Naive thymus-derived CD4-positive, alpha-beta T cell (primary cell): ENCODE results near the gene HOXA9. TPM values are rescaled to one million over a fixed set of nuclear protein-coding genes. Genes with fewer than 3 reads are reported as not detected.

Experiments
- ATAC-seq: fragments of 150-1000 bp; cut with Tn5 transposase; 2 replicates; pipeline ENCODE4 v1.10.0; 2021; ENCODE audit warnings: mild to moderate bottlenecking, moderate library complexity
- CTCF ChIA-PET: fragments of 350-600 bp; sonication (Branson Sonifier 250); formaldehyde crosslinking; loops from one replicate; lab custom pipeline; 2021; ENCODE audit warnings: antibody characterized with exemption; lab: Charles Lee
- POLR2A ChIA-PET: fragments of 350-600 bp; sonication (Branson Sonifier 250); formaldehyde crosslinking; loops from one replicate; lab custom pipeline; 2021; ENCODE audit warnings: antibody characterized with exemption, inconsistent platforms; lab: Charles Lee
- DNase-seq, 9 donors: peaks; one replicate each; pipeline versions ENCODE4 v3.0.0 to v3.0.0-alpha.2; 2020 to 2022; ENCODE audit warnings: mixed read lengths in 1 of 9
- H3K27ac ChIP-seq: one replicate; pipeline ENCODE4 v1.7.0; 2013; ENCODE audit warnings: mild to moderate bottlenecking, low read depth, low read length, moderate library complexity
- H3K27me3 ChIP-seq, 2 donors: one replicate each; pipeline ENCODE4 v1.7.0; 2013; ENCODE audit warnings: low read length in 2 of 2, mild to moderate bottlenecking in 2 of 2, moderate library complexity in 2 of 2; ENCODE audit not compliant: control insufficient read depth in 2 of 2, insufficient read depth in 2 of 2
- H3K36me3 ChIP-seq, 3 experiments: 1 replicate in 2 of 3; 2 replicates in 1 of 3; pipeline ENCODE4 v1.7.0; 2013; ENCODE audit warnings: low read length in 3 of 3, mild to moderate bottlenecking in 3 of 3, moderate library complexity in 1 of 3; ENCODE audit not compliant: insufficient read depth in 3 of 3, control insufficient read depth in 2 of 3
- H3K4me1 ChIP-seq, 2 donors: one replicate each; pipeline ENCODE4 v1.7.0; 2013; ENCODE audit warnings: low read length in 2 of 2, mild to moderate bottlenecking in 2 of 2, moderate library complexity in 1 of 2; ENCODE audit not compliant: control insufficient read depth in 2 of 2, insufficient read depth in 2 of 2
- H3K4me3 ChIP-seq: 2 replicates; pipeline ENCODE4 v1.7.0; 2013; ENCODE audit warnings: mild to moderate bottlenecking, low read length
- H3K9me3 ChIP-seq, 3 experiments: 1 replicate in 2 of 3; 2 replicates in 1 of 3; pipeline ENCODE4 v1.7.0; 2013; ENCODE audit warnings: low read length in 3 of 3; ENCODE audit not compliant: control insufficient read depth in 2 of 3
- H3K27ac Mint-ChIP-seq, 9 donors: one replicate each; pipeline ENCODE4 v1.8.0; 2020 to 2022; ENCODE audit warnings: mixed read lengths in 9 of 9, mild to moderate bottlenecking in 8 of 9, moderate library complexity in 5 of 9, inconsistent platforms in 2 of 9
- H3K27me3 Mint-ChIP-seq, 5 donors: one replicate each; pipeline ENCODE4 v1.8.0; 2021 to 2022; ENCODE audit warnings: mixed read lengths in 5 of 5, mild to moderate bottlenecking in 1 of 5
- H3K36me3 Mint-ChIP-seq, 5 donors: one replicate each; pipeline ENCODE4 v1.8.0; 2020 to 2022; ENCODE audit warnings: mixed read lengths in 5 of 5, mild to moderate bottlenecking in 3 of 5, inconsistent platforms in 1 of 5
- H3K4me1 Mint-ChIP-seq, 7 donors: one replicate each; pipeline ENCODE4 v1.8.0; 2020 to 2022; ENCODE audit warnings: mixed read lengths in 7 of 7, mild to moderate bottlenecking in 3 of 7, inconsistent platforms in 1 of 7
- H3K4me3 Mint-ChIP-seq, 10 donors: one replicate each; pipeline ENCODE4 v1.8.0; 2020 to 2022; ENCODE audit warnings: mild to moderate bottlenecking in 10 of 10, mixed read lengths in 10 of 10, moderate library complexity in 6 of 10, inconsistent platforms in 2 of 10
- H3K9me3 Mint-ChIP-seq, 11 donors: one replicate each; pipeline ENCODE4 v1.8.0; 2020 to 2022; ENCODE audit warnings: mixed read lengths in 11 of 11, mild to moderate bottlenecking in 4 of 11, inconsistent platforms in 1 of 11, moderate library complexity in 1 of 11
- intact Hi-C, 2 donors: fragments of 100-400 bp; cut with micrococcal nuclease; formaldehyde crosslinking; loops; one replicate each; pipeline ENCODE4 v1.15.1; 2023
- polyA plus RNA-seq, 2 donors: library from polyadenylated mRNA; unstranded; fragments of 300-500 nt; fragmentation: Illumina TruSeq; gene quantifications; one replicate each; pipeline ENCODE4 v1.2.3, GENCODE V29; 2021
- total RNA-seq, 6 experiments: library from RNA in 5 of 6; stranded (reverse) in 5 of 6; gene quantifications; 1 replicate in 5 of 6; 2 replicates in 1 of 6; pipeline ENCODE4 v1.2.3 and lab custom pipeline; 2021 to 2026

HOXA9 gene
- total and polyA plus RNA-seq, 7 experiments from 2014 or later: 0.70 to 1.7 TPM; not detected in 5

DNA sequence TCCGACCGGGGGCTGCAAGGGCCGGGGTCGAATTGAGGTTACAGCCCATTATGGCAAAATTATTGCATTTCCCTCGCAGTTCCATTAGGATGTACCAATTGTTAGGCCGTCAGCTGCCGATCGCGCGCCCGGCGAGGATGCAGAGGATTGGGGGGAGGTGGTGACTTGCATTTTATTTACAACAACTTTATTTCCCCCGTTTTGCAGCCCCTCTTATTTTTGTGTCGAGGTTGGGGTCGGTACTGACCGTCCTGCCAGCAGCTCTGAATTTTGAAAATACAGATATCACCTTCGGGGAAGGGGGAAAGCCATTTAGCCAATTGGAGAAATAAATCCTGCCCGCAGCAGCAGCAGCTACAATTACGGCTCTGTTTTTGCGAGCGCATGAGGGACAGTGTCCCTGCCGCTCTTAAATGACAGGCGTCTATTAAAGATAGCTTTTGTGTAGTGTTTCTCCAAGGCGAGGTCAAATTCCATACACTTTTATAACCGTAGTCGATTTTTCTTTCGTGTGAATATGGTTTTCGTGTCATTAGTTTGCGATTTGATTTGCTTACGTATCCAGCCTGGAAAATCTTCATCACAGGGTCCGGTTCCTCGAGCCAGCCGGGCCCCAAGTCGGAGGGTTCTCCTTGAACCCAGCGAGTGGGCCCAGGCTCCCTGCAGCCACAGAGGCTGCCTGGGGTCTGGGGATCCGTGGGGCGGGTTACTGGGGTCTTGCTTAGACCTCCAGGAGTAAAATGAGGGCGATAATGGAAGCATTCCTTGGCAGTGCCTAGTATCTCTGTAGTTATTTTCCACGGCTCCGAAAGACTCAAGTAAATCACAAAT is 21.2 kb downstream of the HOXA9 start:
- peaks cover 0 to 5% of the 10 kb centered on the region in 2 donors for H3K4me1 ChIP-seq
- DNase-seq: no peak
- H3K36me3 Mint-ChIP-seq: peaks cover 0 to 3% (median 0%) of the 10 kb centered on the region in 5 donors
- H3K9me3 Mint-ChIP-seq: peaks cover 0 to 3% (median 0%) of the 10 kb centered on the region in 11 donors
- H3K27ac ChIP-seq: no peak overlapping the region
- no peak overlapping the region for H3K27ac Mint-ChIP-seq
- H3K4me1 Mint-ChIP-seq: peaks cover 0 to 17% (median 9%) of the 10 kb centered on the region in 7 donors
- no peak for ATAC-seq
- H3K36me3 ChIP-seq: no peaks in the 10 kb centered on the region
- POLR2A ChIA-PET: no interaction called here
- CTCF ChIA-PET: interaction anchor here (0.6 to 1.5 kb wide), 2 partner anchors 17 to 981 kb away, joined by 3 to 6 read pairs; no protein-coding TSS in a partner anchor
- H3K4me3 Mint-ChIP-seq: no peak overlapping the region
- H3K27me3 ChIP-seq: peaks cover 0 to 17% of the 10 kb centered on the region in 2 donors
- peaks cover 32 to 59% (median 53%) of the 10 kb centered on the region in 5 donors for H3K27me3 Mint-ChIP-seq
- intact Hi-C loops: no loop called here
- H3K4me3 ChIP-seq: no peak overlapping the region
- H3K9me3 ChIP-seq: no peaks in the 10 kb centered on the region

DNA sequence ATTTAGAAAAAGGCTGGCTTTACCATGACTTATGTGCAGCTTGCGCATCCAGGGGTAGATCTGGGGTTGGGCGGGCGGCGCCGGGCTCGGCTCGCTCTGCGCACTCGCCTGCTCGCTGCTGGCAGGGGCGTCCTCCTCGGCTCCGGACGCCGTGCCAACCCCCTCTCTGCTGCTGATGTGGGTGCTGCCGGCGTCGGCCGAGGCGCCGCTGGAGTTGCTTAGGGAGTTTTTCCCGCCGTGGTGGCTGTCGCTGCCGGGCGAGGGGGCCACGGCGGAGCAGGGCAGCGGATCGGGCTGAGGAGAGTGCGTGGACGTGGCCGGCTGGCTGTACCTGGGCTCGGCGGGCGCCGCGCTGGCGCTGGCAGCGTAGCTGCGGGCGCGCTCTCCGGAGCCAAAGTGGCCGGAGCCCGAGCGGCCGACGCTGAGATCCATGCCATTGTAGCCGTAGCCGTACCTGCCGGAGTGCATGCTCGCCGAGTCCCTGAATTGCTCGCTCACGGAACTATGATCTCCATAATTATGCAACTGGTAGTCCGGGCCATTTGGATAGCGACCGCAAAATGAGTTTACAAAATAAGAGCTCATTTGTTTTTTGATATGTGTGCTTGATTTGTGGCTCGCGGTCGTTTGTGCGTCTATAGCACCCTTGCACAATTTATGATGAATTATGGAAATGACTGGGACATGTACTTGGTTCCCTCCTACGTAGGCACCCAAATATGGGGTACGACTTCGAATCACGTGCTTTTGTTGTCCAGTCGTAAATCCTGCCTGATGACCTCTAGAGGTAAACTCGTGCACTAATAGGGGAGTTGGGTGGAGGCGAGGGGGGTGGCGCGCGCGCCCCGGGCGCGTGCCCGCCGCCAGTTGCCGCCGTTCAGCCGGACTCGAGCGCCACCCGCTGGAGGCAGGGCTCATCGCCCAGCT is 22.1 kb downstream of the HOXA9 start, which contains the start of gene HOXA5:
Gene HOXA5 (minus strand): TSS at position 659 of the 927 bp plus-strand sequence. CDS start 74 bp downstream, at position 585.
- H3K4me1 Mint-ChIP-seq: peaks cover 0 to 14% (median 7%) of the 10 kb centered on the region in 7 donors
- H3K9me3 Mint-ChIP-seq: peaks cover 0 to 3% (median 0%) of the 10 kb centered on the region in 11 donors
- Histone ChIP-seq H3K27me3 (peaks cover 0 to 13% of the 10 kb centered on the region in 2 donors), H3K4me1 (peaks cover 0 to 3% of the 10 kb centered on the region in 2 donors), H3K9me3 (no peaks in the 10 kb centered on the region), H3K27ac (no peak within 1 kb of the TSS), H3K4me3 (no peak within 1 kb of the TSS), H3K36me3 (no peaks in the 10 kb centered on the region)
- peaks cover 26 to 58% (median 52%) of the 10 kb centered on the region in 5 donors for H3K27me3 Mint-ChIP-seq
- intact Hi-C loops: no loop called here
- ChIA-PET POLR2A (no interaction called here), CTCF (no interaction called here)
- H3K36me3 Mint-ChIP-seq: peaks cover 0 to 3% (median 0%) of the 10 kb centered on the region in 5 donors
- DNase-seq (no peak), ATAC-seq (peak; percentile 78)
- H3K27ac Mint-ChIP-seq: no peak within 1 kb of the TSS
- peak within 1 kb of the TSS in 5 of 10 donors; percentile 25 to 79 (median 48) for H3K4me3 Mint-ChIP-seq

DNA sequence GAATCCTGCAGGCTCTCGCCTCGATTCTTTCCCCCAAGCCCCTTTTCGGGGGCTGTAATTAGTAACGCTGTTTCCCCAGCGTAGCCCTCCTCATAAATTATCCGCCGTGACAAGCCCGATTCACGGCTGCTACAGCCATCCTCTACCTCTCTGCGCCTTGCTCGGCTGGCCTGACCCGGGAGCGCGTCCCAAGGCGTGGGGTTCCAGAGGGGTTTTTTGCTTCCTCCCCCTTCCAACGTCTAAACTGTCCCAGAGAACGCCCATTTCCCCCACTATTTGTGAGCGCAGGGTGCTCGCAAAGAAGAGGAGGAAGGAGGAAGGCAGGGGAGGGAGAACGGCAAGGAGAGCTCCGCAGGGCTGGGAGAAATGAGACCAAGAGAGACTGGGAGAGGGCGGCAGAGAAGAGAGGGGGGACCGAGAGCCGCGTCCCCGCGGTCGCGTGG is 22.7 kb downstream of the HOXA9 start:
- Mint-ChIP-seq H3K27me3 (peaks cover 27 to 60% (median 55%) of the 10 kb centered on the region in 5 donors), H3K9me3 (peaks cover 0 to 3% (median 0%) of the 10 kb centered on the region in 11 donors)
- no peak for DNase-seq

DNA sequence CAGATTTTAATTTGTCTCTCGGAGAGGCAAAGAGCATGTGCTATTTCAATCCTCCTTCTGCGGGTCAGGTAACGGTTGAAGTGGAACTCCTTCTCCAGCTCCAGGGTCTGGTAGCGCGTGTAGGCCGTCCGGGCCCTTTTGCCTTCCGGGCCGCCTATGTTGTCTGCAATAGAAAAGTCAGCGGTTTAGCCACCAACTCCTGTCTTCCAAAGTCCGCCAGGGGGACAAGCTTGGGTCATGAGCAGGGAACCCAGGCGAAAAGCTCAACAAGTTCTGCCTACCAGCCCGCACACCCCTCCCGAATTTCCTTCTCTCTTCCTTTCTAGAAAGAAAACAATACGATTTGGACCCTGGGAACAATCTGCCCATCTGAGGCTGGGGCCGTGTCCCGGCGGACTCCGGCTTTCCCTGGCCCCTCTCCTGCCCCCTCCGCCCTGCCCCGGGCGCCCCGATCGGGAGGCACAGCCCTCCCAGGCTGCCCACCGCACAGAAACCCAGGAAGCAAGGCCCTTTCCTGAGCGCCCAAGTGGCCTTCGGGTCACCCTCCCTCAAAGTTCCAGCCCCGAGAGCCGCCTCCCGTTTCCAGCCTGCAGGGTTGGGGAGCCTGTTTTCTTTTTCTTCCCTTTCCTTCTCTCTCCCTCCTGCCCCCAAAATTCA is 23.3 kb downstream of the HOXA9 start:
- no peak for DNase-seq
- Histone ChIP-seq H3K27me3 (peaks cover 0 to 9% of the 10 kb centered on the region in 2 donors), H3K36me3 (no peaks in the 10 kb centered on the region), H3K4me3 (no peak overlapping the region), H3K27ac (no peak overlapping the region), H3K4me1 (no peaks in the 10 kb centered on the region), H3K9me3 (no peaks in the 10 kb centered on the region)
- Mint-ChIP-seq H3K4me3 (peak overlapping the region in 1 of 10 donors; percentile 79), H3K27ac (peak overlapping the region in 1 of 9 donors; percentile 12), H3K9me3 (peaks cover 0 to 3% (median 0%) of the 10 kb centered on the region in 11 donors), H3K4me1 (peaks cover 0 to 6% (median 0%) of the 10 kb centered on the region in 7 donors), H3K27me3 (peaks cover 27 to 61% (median 56%) of the 10 kb centered on the region in 5 donors), H3K36me3 (peaks cover 0 to 3% (median 0%) of the 10 kb centered on the region in 5 donors)
- ChIA-PET CTCF (no interaction called here), POLR2A (no interaction called here)
- intact Hi-C loops: no loop called here
- ATAC-seq: no peak

More for the DNA sequence above, 22.7 kb downstream of the HOXA9 start:
- ChIA-PET CTCF (no interaction called here), POLR2A (no interaction called here)
- intact Hi-C loops: no loop called here
- ATAC-seq: no peak
- Mint-ChIP-seq H3K27ac (no peak overlapping the region), H3K36me3 (peaks cover 0 to 3% (median 0%) of the 10 kb centered on the region in 5 donors), H3K4me3 (peak overlapping the region in 5 of 10 donors; percentile 21 to 79 (median 48)), H3K4me1 (peaks cover 0 to 9% (median 4%) of the 10 kb centered on the region in 7 donors)
- no peaks in the 10 kb centered on the region for H3K9me3 ChIP-seq
- no peak overlapping the region for H3K4me3 ChIP-seq
- H3K4me1 ChIP-seq: no peaks in the 10 kb centered on the region
- peaks cover 0 to 9% of the 10 kb centered on the region in 2 donors for H3K27me3 ChIP-seq
- H3K27ac ChIP-seq: no peak overlapping the region
- no peaks in the 10 kb centered on the region for H3K36me3 ChIP-seq

DNA sequence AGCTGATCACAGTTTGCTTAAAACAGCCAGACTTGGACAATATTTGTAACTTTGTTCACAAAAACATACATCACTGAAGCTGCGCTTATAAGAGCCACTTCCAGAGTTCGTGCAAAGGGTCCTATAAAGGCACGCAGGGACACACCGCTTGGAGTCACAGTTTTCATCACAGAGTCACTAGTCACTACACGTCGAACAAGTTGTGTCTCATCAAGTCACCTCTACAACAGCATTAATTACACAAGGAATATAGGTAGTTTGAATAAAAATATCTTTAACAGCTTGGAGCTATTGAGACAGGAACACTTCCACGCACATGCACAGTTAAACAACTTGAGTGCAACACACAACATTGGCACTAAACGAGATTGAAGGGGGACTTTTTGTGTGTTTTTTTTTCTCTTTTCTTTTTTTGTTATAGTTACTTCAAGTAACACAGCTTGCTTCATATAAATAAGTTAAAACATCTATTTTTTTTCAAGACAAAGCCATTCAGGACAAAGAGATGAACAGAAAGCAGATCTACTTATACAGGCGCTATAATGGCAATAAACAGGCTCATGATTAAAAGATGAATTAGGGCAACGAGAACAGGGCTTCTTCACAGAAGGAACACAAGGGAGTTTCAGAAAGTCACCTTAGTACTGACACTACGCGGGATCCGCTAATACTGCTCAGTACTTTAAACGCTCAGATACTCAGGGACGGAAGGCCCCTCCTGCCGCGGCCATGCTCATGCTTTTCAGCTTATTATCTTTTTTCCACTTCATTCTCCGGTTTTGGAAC is 24.0 kb downstream of the HOXA9 start:
- Histone ChIP-seq H3K27me3 (peaks cover 0 to 2% of the 10 kb centered on the region in 2 donors), H3K27ac (no peak overlapping the region), H3K4me1 (no peaks in the 10 kb centered on the region), H3K4me3 (no peak overlapping the region), H3K36me3 (no peaks in the 10 kb centered on the region), H3K9me3 (no peaks in the 10 kb centered on the region)
- Mint-ChIP-seq H3K36me3 (peaks cover 0 to 3% (median 0%) of the 10 kb centered on the region in 5 donors), H3K9me3 (peaks cover 0 to 3% (median 0%) of the 10 kb centered on the region in 11 donors), H3K4me3 (no peak overlapping the region), H3K4me1 (peaks cover 0 to 5% (median 0%) of the 10 kb centered on the region in 7 donors), H3K27me3 (peaks cover 27 to 58% (median 56%) of the 10 kb centered on the region in 5 donors), H3K27ac (peak overlapping the region in 1 of 9 donors; percentile 12)
- ATAC-seq (no peak), DNase-seq (no peak)
- ChIA-PET POLR2A (no interaction called here), CTCF (no interaction called here)
- intact Hi-C loops: no loop called here
